ENCODE measurements around the gene GAB2. TPM values are rescaled to one million over a fixed set of nuclear protein-coding genes. Genes with fewer than 3 reads are reported as not detected.

The GAB2 gene
- total and polyA plus RNA-seq, 12 donors: 2.4 to 22.4 (median 16.2) TPM

GRCh38 chr11:78312712-78313111, 104.9 kb downstream of the GAB2 start:
- Histone ChIP-seq H3K27me3 (no peaks in the 10 kb centered on the region), H3K36me3 (replicated peaks in 1 of 2) (no peaks in the 10 kb centered on the region), H3K27ac (no peak overlapping the region), H3K4me3 (no peak overlapping the region), H3K4me1 (replicated peaks in 1 of 2) (peaks cover 11 to 32% of the 10 kb centered on the region in 2 donors), H3K9me3 (replicated peaks in 1 of 3) (no peaks in the 10 kb centered on the region)
- DNase-seq: no peak
- no peak for TF ChIP-seq CTCF (IDR thresholded peaks at IDR 0.05)
- no peak for TF ChIP-seq POLR2A (IDR thresholded peaks at IDR 0.05)
- 78 to 86% (median 82%) methylated on average over 4 of the region's 4 CpGs for WGBS, 4 donors
- intact Hi-C loops (cut with DNase I): no loop called here

- intact Hi-C loops (cut with DNase I): no loop called here
These were observed 105.8 kb downstream of the GAB2 start for GRCh38 chr11:78311702-78312371.

GRCh38 chr11:78310500-78310909, 107.1 kb downstream of the GAB2 start:
- Histone ChIP-seq H3K27ac (peak overlapping the region in 4 of 5 donors; percentile 21 to 74 (median 56)), H3K36me3 (replicated peaks in 1 of 2) (no peaks in the 10 kb centered on the region), H3K27me3 (no peaks in the 10 kb centered on the region), H3K4me1 (replicated peaks in 1 of 2) (peaks cover 15 to 35% of the 10 kb centered on the region in 2 donors), H3K9me3 (replicated peaks in 1 of 3) (no peaks in the 10 kb centered on the region), H3K4me3 (peak overlapping the region in 1 of 4 donors; percentile 16)
- intact Hi-C loops (cut with DNase I): no loop called here
- TF ChIP-seq CTCF (IDR thresholded peaks at IDR 0.05) (peak in 1 of 6 experiments; percentile 12), POLR2A (IDR thresholded peaks at IDR 0.05) (peak in 1 of 2 donors; percentile 37)
- WGBS, 4 donors: 1 to 10% (median 5%) methylated on average over 6 of the region's 6 CpGs
- DNase-seq: peak; percentile 76 to 93 (median 86)

More at GRCh38 chr11:78311702-78312371, 105.8 kb downstream of the GAB2 start:
- no peak for DNase-seq
- Histone ChIP-seq H3K4me3 (no peak overlapping the region), H3K27ac (no peak overlapping the region), H3K36me3 (replicated peaks in 1 of 2) (no peaks in the 10 kb centered on the region), H3K9me3 (replicated peaks in 1 of 3) (no peaks in the 10 kb centered on the region), H3K4me1 (replicated peaks in 1 of 2) (peaks cover 11 to 30% of the 10 kb centered on the region in 2 donors), H3K27me3 (no peaks in the 10 kb centered on the region)
- no peak for TF ChIP-seq POLR2A (IDR thresholded peaks at IDR 0.05)
- no peak for TF ChIP-seq CTCF (IDR thresholded peaks at IDR 0.05)
- 89 to 96% (median 92%) methylated on average over 5 of the region's 5 CpGs for WGBS, 4 donors

- Histone ChIP-seq H3K27me3 (no peaks in the 10 kb centered on the region), H3K36me3 (replicated peaks in 1 of 2) (no peaks in the 10 kb centered on the region), H3K27ac (no peak overlapping the region), H3K4me3 (no peak overlapping the region), H3K4me1 (replicated peaks in 1 of 2) (peaks cover 8 to 20% of the 10 kb centered on the region in 2 donors), H3K9me3 (replicated peaks in 1 of 3) (no peaks in the 10 kb centered on the region)
- no peak for TF ChIP-seq POLR2A (IDR thresholded peaks at IDR 0.05)
- TF ChIP-seq CTCF (IDR thresholded peaks at IDR 0.05): no peak
- intact Hi-C loops (cut with DNase I): no loop called here
- DNase-seq: no peak
- 92 to 96% (median 93%) methylated on average over 2 of the region's 2 CpGs for WGBS, 4 donors
These were observed 113.4 kb downstream of the GAB2 start for GRCh38 chr11:78304201-78304600.

All from adrenal gland (tissue), 12 donors.